Activated CD4-positive, alpha-beta T cell treated with anti-CD3 and anti-CD28 coated beads, Interleukin-2, Interleukin-6, amounts not matched to agents 100 ng/mL and 50 ng/mL, durations not matched to agents 16 hours and 8 hours (primary cell): Measurements from ENCODE around the gene ZNF148.

ENCODE experiments used
- DNase-seq: peaks from one replicate; pipeline ENCODE4 v3.0.0-alpha.2; 2020

The ZNF148 gene

DNA sequence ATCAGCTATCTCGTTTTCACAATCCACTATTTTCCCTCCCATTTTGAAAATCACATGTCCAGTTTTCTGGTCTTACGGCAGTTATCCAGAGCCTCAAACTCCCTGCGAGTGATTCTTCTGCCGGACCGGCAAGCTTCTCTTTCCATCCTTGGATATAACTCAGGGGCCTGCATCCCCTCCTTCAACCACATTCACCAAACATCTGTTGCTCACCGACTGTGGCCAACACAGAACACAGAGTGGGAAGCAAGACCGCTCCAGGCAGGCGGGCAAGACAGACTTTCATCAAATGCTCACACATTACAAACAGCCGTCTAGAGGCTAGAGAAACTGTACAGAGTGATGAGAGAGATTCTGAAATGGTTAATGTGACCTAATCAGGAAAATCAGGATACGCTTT, 154.9 kb downstream of the ZNF148 start:
- no peak for DNase-seq

DNA sequence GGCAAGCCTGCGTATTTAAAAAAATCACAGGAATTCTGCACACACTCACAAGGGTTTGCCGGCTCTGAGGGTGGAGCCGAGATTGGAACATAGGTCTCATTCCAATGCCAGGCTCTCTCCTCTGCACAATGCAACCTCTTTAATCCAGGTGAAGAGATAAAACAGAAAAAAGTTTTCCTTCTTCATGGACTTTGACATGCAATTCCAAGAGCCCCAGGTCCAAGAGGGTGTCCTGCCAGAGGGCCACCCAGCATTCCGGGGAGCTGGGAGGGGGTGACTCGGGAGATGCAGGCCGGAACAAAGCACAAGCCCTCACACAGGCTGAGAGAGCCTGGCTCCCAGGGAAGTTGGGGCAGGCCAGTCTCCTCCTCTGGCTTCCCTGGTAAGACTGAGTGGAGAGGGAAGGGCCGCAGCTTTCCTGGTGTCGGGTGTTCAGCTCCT, 155.8 kb downstream of the ZNF148 start:
- DNase-seq = no peak

DNA sequence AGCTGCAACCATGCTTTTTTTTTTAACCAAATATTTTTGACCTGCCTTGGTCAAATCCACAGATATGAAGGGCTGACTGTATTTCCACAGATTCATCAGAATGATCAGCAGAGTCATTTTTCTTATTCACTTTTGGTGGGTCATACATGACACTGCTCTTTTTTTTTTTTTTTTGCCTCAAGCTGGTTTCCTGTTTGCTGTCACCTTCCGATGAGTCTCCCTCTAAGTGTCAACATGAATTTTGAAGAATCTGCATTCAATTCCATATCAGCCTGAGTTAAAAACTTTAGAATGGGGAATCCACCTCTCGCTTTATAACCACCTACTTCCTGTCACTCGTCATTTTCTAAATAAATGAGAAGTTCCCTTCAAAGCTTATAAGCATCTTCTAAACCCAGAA, 160.4 kb downstream of the ZNF148 start:
- DNase-seq = peak; percentile 37

DNA sequence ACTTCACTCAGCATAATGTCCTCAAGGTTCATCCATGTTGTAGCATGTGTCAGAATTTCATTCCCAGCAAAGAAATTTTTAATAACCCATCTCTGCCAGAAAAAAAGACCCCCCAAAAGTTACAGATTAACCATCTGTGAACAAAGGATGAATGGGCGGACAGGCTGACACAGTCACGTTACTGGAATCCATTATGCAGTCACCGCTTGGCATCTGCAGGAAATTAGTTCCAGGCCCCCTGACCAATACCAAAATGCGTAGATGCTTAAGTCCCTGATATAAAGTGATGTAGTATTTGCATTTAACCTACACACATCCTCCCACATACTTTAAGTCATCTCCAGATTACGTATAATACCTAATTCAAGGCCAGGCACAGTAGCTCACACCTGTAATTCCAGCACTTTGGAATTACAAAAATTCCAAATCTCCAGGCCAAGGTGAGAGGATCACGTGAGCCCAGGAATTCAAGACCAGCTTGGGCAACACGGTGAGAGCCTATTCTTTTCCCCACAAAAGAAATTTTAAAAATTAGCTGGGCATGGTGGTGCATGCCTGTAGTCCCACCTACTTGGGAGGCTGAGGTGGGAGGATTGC, 161.1 kb downstream of the ZNF148 start:
- DNase-seq = no peak

DNA sequence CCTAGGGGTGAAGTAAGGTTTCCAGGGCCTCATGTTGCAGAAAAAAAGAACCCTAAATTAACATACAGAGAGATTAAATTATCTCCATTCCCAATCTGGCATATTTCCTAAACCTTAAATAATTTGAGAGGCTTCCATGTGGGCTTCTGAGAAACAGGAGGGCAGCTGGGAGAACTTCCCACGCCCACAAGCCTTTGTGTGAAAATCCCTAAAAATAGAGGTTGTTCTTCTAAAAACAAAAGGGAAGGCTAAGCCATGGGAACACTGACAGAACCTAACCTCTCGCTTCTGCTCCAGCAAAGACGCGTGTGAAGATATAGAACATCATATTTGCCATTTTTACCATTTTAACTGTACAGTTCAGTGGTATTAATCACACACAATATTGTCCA, 161.8 kb downstream of the ZNF148 start:
- no peak for DNase-seq

DNA sequence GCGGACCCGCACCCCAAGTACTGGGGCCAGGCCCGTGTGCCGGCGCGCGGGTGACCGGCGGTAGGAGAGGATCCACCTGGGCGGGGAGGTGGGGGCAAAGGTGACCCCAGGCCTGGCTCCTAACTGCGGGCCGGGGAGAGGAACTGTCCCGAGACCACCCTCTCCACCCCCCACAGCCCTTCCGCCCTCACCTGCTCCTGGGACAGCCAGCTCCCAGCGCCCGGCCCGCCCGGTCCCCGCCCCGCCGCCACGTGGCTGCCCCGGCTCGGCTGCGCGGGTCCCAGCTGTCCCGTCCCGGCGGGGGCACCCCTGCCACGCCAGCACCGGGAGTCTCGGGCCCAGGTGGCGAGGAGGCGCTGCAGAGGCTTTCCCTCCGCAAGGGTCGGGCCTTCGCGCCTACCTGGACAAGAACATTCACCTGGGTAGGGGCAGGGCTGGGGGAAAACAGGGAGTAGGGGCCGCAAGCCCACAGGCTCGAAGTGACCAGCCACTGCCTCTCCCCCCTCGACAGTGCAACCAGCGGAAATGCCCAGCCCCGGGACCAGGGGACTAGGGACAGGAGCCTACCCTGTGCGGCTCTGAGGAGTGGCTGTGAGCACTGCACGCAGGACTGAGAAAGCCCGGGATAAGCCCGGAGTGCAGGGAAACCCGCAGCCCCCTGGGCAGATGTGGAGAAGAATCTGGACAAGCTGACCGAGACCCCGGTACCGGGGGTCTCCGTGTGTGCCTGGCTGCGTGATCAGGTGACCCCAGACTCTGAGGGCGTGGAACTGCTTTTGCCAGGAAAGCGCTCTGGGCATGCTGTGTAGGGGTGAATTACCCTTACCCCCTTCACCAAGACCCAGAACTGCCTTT, 162.4 kb downstream of the ZNF148 start, which contains the start of gene SLC12A8:
Gene SLC12A8, minus strand, starts transcription at position 240 of the 855 bp plus-strand sequence. CDS start 1,399 bp downstream, outside the sequence.
- DNase-seq = no peak

DNA sequence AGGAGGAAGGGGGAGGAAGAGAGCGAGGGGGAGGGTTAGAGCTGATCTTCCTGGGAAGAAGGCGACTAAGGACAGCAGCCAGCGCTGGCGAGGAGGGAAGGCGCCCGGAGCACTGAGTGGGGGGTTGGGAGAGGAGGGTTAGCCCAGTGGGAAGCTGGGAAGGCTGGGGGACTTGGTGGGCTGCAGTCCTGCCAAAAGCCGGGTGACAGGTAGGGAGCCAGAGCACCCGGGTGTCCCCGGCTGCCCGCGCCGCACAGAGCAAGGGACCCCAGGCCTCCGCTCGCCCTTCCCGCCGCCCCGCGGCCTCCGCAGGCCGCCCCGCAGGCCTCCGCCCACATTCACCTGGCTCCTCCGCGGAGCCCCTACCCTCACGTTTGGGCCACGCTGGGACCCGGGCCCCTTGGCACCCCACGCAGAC, 163.0 kb downstream of the ZNF148 start:
- DNase-seq = no peak

DNA sequence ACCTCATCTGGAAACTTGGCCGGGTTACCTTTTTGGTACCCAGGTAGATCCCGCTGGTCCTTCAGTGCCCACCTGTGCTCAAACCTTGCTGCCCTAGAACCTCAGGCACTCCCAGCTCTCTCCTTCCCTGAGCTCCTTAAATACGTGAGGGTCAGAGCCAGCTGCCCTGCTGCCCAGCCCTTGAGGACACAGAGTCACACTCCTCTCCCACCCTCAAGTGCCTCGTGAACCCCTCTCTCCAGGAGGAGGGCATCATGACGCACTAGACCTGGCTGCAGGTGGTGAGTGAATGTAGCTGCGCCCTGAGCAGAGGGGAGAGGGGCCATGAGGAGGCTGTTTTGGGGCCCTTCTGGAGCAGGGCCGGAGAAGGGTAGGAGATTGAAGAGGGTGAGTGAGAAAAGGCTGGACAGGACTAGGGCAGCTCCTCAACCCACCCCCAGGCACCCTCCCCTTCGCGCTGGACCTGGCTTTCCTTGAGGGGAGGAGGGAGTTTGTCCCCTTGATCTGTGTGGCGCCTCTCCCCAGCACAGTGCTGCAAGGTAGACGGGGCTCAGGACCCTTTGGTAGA, 163.5 kb downstream of the ZNF148 start:
- no peak for DNase-seq

DNA sequence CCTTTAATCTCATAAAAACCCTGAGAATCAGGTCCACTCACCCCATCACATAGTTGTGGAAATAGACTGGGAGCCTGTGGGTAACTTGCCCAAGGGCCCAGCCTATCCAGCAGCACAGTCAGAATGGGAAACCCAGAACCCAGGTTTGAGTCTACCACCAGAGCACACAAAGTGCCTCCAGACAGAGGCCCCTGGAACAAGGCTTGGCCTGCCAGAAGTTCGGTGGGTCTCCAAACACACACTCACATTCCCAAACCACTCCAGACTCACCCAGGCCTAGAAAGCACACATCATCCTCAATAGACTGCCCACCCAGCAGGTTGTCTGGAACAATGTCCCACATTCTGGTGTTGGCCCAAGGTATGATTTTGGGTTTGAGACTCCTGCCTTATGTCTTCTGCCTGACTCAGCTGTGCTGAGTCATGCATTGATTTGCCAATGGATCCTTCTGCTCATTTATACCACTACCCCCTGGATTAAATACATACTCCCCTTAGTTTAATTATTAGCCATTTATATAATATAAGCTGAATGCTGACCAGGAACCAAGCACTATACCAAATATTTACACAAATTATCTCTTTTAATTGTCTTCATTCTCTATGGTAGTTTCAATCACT, 167.1 kb downstream of the ZNF148 start:
- no peak for DNase-seq

DNA sequence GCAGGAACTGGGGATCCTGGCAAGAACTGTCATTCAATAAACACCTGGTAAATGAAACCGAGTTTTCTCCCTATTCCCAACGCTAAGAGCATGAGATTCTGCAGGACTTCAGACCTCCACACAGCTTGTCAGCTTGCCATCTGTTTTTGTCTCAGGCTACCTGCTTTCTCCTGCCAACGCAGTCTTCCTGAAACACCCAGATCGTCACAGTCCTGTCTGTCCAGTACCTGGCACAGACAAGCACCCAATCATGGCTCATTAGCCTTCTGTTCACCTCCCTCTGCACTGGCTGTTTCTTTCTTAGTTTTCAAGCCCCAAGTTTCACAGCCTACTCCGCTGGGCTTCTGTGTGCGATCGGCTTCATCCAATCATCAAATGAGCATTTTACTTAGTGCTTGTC, 167.6 kb downstream of the ZNF148 start:
- no peak for DNase-seq

DNA sequence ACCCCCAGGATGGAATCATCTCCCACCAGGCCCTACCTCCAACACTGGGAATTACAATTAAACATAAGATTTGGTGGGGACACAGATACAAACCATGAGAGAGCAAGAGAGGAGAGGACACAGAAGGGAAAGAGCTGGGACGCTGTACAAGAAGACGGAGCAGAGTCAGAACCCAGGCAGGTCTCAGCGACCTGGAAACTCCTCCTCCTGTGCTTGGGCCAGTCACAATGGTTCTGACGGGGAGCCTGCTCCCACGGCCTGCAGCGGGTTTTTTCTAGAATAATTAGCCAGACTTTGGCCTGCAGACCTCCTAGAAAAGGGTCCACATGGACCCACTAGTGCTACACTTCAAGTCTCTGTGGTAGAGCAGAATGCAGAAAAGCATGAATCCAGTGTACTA, 168.2 kb downstream of the ZNF148 start:
- no peak for DNase-seq

DNA sequence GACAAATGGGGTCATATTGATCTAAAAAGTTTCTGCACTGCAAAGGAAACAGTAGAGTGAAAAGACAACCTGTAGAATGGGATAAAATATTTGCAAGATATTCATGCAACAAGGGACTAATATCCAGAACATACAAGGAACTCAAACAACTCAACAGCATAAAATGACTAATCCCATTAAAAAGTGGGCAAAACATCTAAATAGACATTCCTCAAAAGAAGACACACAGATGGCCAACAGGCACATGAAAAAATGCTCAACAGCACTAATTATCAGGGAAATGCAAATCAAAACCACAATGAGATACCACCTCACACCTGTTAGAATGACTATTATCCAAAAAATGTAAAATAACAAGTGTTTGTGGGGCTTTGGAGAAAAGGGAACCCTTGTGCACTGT, 171.4 kb downstream of the ZNF148 start:
- DNase-seq = no peak

DNA sequence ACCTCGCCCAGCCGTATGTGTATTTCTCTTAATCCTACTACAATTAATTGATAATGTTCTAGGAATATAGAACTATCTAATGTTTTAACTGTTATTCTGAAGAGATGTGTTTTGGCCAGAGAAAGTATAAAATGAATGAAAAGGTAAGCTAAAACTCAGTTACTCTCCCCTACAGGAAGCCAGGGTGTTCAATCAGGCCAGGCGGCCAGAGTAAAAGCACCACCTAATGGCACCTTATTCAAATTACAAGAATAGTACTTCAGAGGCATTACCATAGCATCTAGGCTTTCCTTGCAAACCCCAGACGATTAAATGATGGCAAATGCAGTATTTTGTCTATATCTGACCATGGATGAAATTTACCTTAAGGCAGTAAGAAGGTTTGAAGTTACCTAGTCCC, 172.9 kb downstream of the ZNF148 start:
- DNase-seq = peak; percentile 36

DNA sequence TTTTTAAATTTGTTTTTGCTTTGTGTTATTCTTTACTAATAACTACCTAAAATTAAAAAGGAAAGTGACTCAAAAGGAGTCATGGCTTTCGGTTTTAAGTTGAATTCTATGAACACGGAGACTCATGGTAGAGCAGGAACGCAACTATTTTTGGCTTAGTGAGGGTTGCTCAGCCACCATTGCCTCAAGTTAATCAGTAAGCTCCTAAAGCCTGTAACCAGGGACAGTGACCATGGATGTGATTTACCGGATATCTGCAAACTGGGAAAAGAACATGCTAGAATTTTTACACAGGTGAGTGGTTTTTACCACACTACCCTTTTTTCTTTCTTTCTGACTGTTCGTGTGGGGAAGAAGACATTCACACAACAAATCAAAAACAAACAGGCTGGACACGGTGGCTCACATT, 174.4 kb downstream of the ZNF148 start:
- DNase-seq = peak; percentile 40

DNA sequence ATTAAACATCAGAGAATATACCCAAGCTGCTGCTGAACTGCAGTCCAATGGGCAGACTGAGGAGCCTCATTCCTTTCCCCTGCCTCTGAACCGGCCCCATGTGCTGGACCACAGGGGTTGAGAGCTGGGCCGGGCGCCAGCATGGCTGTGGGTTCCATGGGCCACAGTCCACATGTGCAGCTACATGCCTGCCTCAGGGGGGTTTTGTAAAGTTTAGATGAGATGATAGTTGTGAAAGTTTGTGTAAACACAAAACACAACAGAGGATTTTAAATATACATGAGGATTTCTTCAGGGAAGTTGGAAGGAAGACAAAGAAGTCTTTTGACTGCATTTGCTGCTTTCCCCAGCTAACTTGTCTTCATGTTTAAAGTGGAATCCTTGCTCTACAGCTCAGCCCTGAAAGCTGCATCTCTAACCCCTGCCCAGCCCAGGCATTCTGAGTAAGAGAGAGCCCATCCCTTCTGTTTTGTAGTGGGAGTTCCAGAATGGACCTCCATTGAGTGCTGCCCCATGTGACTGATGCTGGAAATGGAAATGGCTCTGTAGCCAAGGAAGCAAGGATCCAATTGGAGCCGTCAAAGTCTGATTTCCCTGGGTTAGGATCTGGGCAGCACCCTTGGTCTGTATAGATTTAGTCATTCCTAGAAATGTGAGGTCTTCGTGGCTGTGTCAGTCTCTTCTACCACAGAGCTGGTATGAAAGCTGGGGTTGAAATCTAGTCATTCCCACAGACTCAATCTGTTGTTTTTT, 180.1 kb downstream of the ZNF148 start:
- DNase-seq = peak; percentile 45

DNA sequence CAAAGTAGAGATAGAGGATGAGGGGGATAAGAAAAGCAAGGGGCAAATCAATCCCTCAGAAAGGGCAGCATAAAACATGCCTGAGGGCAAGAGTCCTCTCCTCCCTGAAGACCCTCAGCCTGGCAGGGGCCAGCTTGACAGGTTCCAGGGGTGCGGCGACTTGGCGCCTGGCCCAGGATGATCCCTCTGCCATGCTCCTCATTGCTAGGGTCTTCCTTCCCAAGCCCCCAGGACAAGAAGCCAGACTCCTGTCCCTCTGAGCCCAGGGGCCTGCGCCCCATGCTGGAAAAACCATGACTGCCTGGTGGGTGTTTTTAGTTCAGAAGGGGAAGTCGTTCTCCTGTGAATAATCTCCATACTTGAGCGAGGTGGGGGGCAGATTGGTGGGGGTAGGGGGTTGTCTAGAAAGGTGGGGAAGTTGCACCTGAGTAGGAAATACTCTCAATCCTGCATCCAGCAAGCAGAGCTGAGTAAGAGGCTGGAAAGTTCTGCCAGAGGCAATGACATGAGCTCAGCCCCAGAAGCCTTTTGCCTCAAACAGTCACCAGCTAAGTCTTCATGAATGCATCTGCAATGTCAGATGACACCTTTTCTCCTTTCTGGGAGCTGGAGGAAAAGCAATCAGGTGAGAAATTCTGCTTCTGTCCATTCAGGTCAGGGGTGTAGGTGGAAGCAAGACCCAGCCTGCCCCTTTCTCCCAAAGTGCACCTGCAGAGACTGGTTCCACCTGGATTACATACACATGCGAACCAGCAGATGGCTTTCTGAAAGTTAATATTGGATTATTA, 180.9 kb downstream of the ZNF148 start:
- DNase-seq = no peak

DNA sequence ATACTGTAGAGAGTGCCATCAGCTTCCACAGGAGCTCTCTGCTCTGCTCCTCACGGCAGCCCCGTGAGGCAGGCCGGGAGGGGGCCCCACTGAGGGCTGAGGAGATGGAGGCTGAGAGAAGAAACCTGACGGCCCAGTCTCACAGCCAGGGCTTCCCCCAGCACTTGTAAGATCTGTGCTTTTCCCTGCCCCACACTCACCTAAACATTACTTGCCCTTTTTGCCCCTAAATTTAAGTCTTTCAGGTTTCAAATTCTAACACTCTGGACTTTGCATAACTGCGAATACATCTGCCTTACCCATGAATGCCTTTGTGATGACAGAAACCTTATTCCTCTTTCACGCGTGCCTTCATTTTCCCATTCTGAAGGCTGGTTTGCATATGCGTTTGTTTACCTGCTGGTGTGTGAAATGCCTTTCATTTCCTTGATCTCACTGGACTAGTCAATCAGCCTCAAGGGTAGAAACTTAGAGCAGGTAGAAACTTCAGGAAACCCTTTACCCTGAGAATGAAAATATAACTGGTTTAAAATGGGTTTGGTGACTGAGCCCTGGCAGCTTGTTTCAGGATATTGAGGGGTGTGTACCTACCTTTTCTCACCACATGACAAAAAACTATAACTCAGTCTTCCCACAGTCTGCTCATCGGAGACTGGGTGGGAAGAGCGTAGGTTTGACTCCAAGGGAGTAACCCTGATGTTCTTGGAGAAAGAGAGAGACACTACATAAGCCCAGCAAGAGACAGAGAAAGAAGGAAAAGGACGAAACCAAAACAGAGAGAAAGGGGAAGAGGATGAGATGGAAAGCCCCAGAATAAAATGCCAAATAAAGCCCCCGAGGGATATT, 182.7 kb downstream of the ZNF148 start:
- no peak for DNase-seq

DNA sequence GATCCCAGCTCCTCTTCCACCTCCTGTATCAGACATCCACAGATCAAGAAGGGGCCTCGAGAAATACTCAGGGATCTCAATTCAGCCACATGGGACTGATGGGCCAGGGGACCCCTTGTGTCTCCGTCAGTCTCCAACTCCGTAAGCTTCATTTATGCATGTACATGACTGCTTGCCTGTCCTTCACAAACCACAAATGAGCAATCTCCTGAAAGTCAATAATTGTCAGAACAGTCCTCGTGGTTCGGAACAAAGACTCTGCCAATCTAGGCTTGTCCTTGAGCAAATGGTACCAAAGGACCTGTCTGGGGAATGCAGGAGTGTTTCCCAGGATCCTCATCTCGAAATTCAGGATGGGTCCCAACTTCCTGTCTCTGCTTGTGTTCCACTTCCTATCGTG, 183.4 kb downstream of the ZNF148 start:
- no peak for DNase-seq

DNA sequence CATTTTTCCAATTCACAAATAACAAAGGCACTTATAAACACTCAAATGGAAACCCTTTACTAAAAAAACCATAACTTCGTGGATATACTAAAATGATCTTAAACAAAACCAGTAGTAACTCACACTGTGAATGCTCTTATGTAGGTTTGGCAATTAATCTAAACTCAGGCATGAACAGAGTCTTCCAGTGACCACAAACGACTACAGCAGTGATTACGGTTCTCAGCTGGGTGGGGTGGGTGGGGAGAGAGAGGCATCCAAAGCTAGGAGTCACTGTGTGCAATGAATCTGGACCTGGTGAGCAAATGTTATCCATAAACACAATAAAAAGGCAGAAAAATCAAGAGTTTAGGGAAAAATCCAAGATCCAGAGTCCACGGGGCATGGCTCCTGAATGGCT, 183.9 kb downstream of the ZNF148 start:
- no peak for DNase-seq

DNA sequence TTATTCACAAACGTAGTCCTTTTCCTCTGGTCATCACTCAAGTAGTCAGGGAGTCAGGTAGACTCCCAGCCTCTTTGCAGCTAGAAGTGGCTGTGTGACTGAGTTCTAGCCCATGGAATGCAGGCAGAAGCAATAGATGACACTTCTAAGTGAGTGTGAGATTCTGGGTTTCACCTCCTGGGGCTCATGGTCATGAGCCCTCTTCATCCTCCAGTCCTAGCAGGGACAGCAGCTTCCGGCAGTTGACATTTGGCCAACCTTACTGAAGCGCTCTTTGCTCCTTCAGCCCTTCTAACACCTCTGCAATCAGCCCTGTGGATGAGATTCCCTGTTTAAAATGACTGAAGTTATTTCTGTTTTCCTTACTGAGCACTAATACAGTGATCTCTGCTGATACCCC, 184.3 kb downstream of the ZNF148 start:
- DNase-seq = no peak
